ENCODE measurements around the gene APOBEC3B.
"Not testable (repeated sequence)": the region's sequence is repeated elsewhere in the genome, so short reads cannot be mapped to it uniquely, and the experiment has no call there.

Gene APOBEC3B

GRCh38 chr22:38959590-38959989 lies 22.6 kb upstream of the APOBEC3B start:
- POLR2A ChIA-PET (ENCODE audit: low non-redundant PET) = no interaction called here
- DNase-seq (ENCODE audit: low spot score) = no peak
- CTCF ChIA-PET = no interaction called here
- no peak for TF ChIP-seq CTCF (conservative IDR thresholded peaks at IDR 0.05; ENCODE audit: low read depth)
- H3K27ac ChIP-seq = no peak overlapping the region

- DNase-seq (ENCODE audit: low spot score); POLR2A ChIA-PET (ENCODE audit: low non-redundant PET); CTCF ChIA-PET: not testable (repeated sequence)
Measured at GRCh38 chr22:38960673-38961072, 21.5 kb upstream of the APOBEC3B start.

GRCh38 chr22:38963291-38963738 lies 18.8 kb upstream of the APOBEC3B start:
- CTCF ChIA-PET; POLR2A ChIA-PET (ENCODE audit: low non-redundant PET); DNase-seq (ENCODE audit: low spot score); H3K27ac ChIP-seq: not testable (repeated sequence)

More at GRCh38 chr22:38960673-38961072, 21.5 kb upstream of the APOBEC3B start:
- H3K27ac ChIP-seq = not testable (repeated sequence)

DNA sequence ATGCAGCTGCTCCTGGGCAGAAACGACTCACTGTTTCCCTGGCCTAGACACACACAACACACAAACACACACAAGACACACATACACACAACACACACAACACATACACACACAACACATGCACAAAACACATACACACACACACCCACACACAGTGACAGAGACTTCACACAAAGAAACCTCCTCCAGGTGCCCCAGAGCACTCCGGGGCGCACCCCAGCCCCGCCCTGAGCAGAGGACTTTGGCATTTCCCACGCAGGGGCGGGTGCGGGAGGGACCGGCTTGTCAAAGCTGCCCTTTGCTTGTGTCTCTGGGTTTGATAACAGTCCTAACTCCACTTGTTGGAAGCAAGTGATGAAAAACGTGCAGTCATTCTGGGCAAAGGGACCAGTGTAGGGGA lies 18.3 kb upstream of the APOBEC3B start:
- CTCF ChIA-PET = no interaction called here
- DNase-seq (ENCODE audit: low spot score) = peak; percentile 10

GRCh38 chr22:38964306-38964705 lies 17.8 kb upstream of the APOBEC3B start:
- ChIA-PET POLR2A (ENCODE audit: low non-redundant PET) (no interaction called here), CTCF (no interaction called here)

More for the DNA sequence above, 18.3 kb upstream of the APOBEC3B start:
- TF ChIP-seq CTCF (conservative IDR thresholded peaks at IDR 0.05; ENCODE audit: low read depth) = no peak
- POLR2A ChIA-PET (ENCODE audit: low non-redundant PET) = no interaction called here
- no peak overlapping the region for H3K27ac ChIP-seq

DNA sequence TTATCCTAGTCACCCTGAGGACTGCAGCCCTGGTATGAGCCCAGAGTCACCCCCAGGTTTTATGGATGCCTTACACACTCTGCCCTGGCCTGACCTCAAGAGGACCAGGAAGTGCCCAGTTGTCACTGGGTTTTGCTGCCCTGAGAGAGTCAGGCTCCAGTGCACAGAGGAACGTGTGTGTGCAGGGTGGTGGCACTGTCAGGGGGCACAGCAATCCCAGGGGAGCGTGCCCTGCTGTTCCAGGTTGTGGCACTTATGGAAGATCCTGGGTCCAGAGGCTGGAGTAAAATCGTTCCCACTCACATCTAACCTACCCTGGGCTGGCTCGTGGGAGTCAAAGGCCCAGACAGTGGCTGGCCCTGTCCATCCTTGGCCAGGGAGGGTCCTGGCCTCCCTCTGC lies 17.2 kb upstream of the APOBEC3B start:
- no peak for TF ChIP-seq CTCF (conservative IDR thresholded peaks at IDR 0.05; ENCODE audit: low read depth)
- ChIA-PET POLR2A (ENCODE audit: low non-redundant PET) (no interaction called here), CTCF (no interaction called here)
- DNase-seq (ENCODE audit: low spot score) = no peak
- no peak overlapping the region for H3K27ac ChIP-seq

More at GRCh38 chr22:38964306-38964705, 17.8 kb upstream of the APOBEC3B start:
- no peak overlapping the region for H3K27ac ChIP-seq
- DNase-seq (ENCODE audit: low spot score) = no peak
- TF ChIP-seq CTCF (conservative IDR thresholded peaks at IDR 0.05; ENCODE audit: low read depth) = no peak

GRCh38 chr22:38965614-38966379 lies 16.4 kb upstream of the APOBEC3B start:
- no peak for TF ChIP-seq CTCF (conservative IDR thresholded peaks at IDR 0.05; ENCODE audit: low read depth)
- ChIA-PET CTCF (interaction anchor here (0.6 to 1.4 kb wide), 3 partner anchors 71 to 114 kb away, joined by 3 to 7 read pairs (median 3); no protein-coding TSS in a partner anchor), POLR2A (ENCODE audit: low non-redundant PET) (no interaction called here)
- DNase-seq (ENCODE audit: low spot score) = no peak
- no peak overlapping the region for H3K27ac ChIP-seq
